A549 (cell line): ENCODE results near the gene CALM3. TPM values are rescaled to one million over a fixed set of nuclear protein-coding genes. Genes with fewer than 3 reads are reported as not detected.
A peak's percentile ranks its signal among the peaks of the same experiment; 100 is the strongest.

Experiments used
- ATAC-seq, 2 experiments: fragments of 200-7000 bp in 1 of 2; fragments of >200 bp in 1 of 2; cut with Nextera tagmentation in 1 of 2; cut with Tn5 transposase in 1 of 2; 3 replicates each; pipeline versions ENCODE4 v1.8.0 to v1.9.1; 2018 to 2020; ENCODE audit warnings: mild to moderate bottlenecking in 1 of 2, moderate library complexity in 1 of 2
- CTCF ChIA-PET: fragments of 300-600 bp; sonication (Branson Sonifier 250); formaldehyde crosslinking; extraction: SDS; loops from one replicate; lab custom pipeline; 2021; ENCODE audit warnings: antibody characterized with exemption, inconsistent platforms; lab: Yijun Ruan, JAX
- POLR2A ChIA-PET: fragments of 350-600 bp; formaldehyde crosslinking; extraction: SDS; loops from one replicate; lab custom pipeline; 2021; ENCODE audit warnings: antibody characterized with exemption, inconsistent platforms; lab: Yijun Ruan, JAX
- DNase-seq, 2 experiments: peaks; one replicate each; pipeline versions ENCODE4 v3.0.0 to v3.0.0-alpha.2; 2011 to 2016; ENCODE audit warnings: low read depth in 1 of 2, low spot score in 1 of 2
- FAIRE-seq: peaks from 2 replicates; lab custom pipeline; 2011; peaks lifted over from hg19 to GRCh38; lab: Jason Lieb, UNC
- H3K27ac ChIP-seq, 2 experiments: fragments of >200 bp; sonication (Bioruptor Twin); formaldehyde crosslinking; 3 replicates each; pipeline ENCODE4 v1.5.1; 2016 to 2017
- H3K4me1 ChIP-seq: fragments of >200 bp; sonication (Bioruptor Twin); formaldehyde crosslinking; 3 replicates; pipeline ENCODE4 v1.6.1; 2016
- H3K4me2 ChIP-seq: fragments of >200 bp; sonication (Bioruptor Twin); formaldehyde crosslinking; 3 replicates; pipeline ENCODE4 v1.6.1; 2016
- H3K4me3 ChIP-seq: fragments of >200 bp; sonication (Bioruptor Twin); formaldehyde crosslinking; 3 replicates; pipeline ENCODE4 v1.5.1; 2016
- H3K9me3 ChIP-seq: fragments of >200 bp; sonication (Bioruptor Twin); formaldehyde crosslinking; 3 replicates; pipeline ENCODE4 v1.6.1; 2016
- BHLHE40 ChIP-seq: IDR thresholded peaks from 2 replicates; pipeline ENCODE4 v1.6.1; 2012; ENCODE audit warnings: low read depth, low read length, inconsistent platforms
- CBX2 ChIP-seq: fragments of 200-600 bp; sonication (generic); IDR thresholded peaks from 2 replicates; pipeline ENCODE4 v1.6.1; 2016; ENCODE audit warnings: low read depth, mild to moderate bottlenecking, borderline replicate concordance
- CTCF ChIP-seq: fragments of >200 bp; sonication (Bioruptor Twin); formaldehyde crosslinking; IDR thresholded peaks from 3 replicates; pipeline ENCODE4 v1.5.1; 2016
- E2F6 ChIP-seq: IDR thresholded peaks from 2 replicates; pipeline ENCODE4 v1.6.1; 2012; ENCODE audit warnings: low read depth, borderline replicate concordance
- EHF ChIP-seq: fragments of 250-450 bp; sonication (Bioruptor Pico); IDR thresholded peaks from 2 replicates; pipeline ENCODE4 v1.5.0; 2020; ENCODE audit warnings: mild to moderate bottlenecking
- EHMT2 ChIP-seq: fragments of 200-600 bp; sonication (generic); IDR thresholded peaks from 2 replicates; pipeline ENCODE4 v1.6.1; 2016; ENCODE audit warnings: antibody characterized with exemption, low read depth, mild to moderate bottlenecking, moderate library complexity
- FOSB ChIP-seq: fragments of 250-450 bp; sonication (Bioruptor Pico); IDR thresholded peaks from 2 replicates; pipeline ENCODE4 v1.5.0; 2020; ENCODE audit warnings: mild to moderate bottlenecking, moderate library complexity
- FOSL2 ChIP-seq, 2 experiments: fragments of 450-650 bp in 1 of 2; fragments of >200 bp in 1 of 2; sonication (Bioruptor Twin) in 1 of 2; formaldehyde crosslinking; IDR thresholded peaks; 2 replicates each; pipeline versions ENCODE4 v1.5.0 to v1.6.1; 2016 to 2020; ENCODE audit warnings: mild to moderate bottlenecking in 1 of 2, moderate library complexity in 1 of 2
- GATA3 ChIP-seq: IDR thresholded peaks from 2 replicates; pipeline ENCODE4 v1.6.1; 2012; ENCODE audit warnings: borderline replicate concordance
- HES2 ChIP-seq: fragments of >200 bp; sonication (Bioruptor Twin); formaldehyde crosslinking; IDR thresholded peaks from 2 replicates; pipeline ENCODE4 v1.6.1; 2016
- HEYL ChIP-seq: fragments of 250-450 bp; sonication (Bioruptor Pico); IDR thresholded peaks from 2 replicates; pipeline ENCODE4 v1.8.0; 2021; ENCODE audit warnings: mild to moderate bottlenecking, moderate library complexity
- HOXA7 ChIP-seq: fragments of 250-450 bp; sonication (Bioruptor Pico); IDR thresholded peaks from 2 replicates; pipeline ENCODE4 v1.5.0; 2020; ENCODE audit warnings: mild to moderate bottlenecking, moderate library complexity
- JUNB ChIP-seq: fragments of >200 bp; sonication (Bioruptor Twin); formaldehyde crosslinking; IDR thresholded peaks from 2 replicates; pipeline ENCODE4 v1.6.1; 2016
- KDM1A ChIP-seq: fragments of 200-600 bp; sonication (generic); IDR thresholded peaks from 2 replicates; pipeline ENCODE4 v1.6.1; 2016; ENCODE audit warnings: low read depth, mild to moderate bottlenecking
- NR3C1 ChIP-seq: fragments of >200 bp; sonication (Bioruptor Twin); formaldehyde crosslinking; IDR thresholded peaks from 3 replicates; pipeline ENCODE4 v1.6.1; 2017
- PBX3 ChIP-seq: IDR thresholded peaks from 2 replicates; pipeline ENCODE4 v1.6.1; 2012
- PHF8 ChIP-seq: fragments of 200-600 bp; sonication (generic); IDR thresholded peaks from 2 replicates; pipeline ENCODE4 v1.6.1; 2016; ENCODE audit warnings: low read depth, mild to moderate bottlenecking, antibody characterized with exemption, moderate library complexity, borderline replicate concordance
- REST ChIP-seq: fragments of 200-600 bp; sonication (generic); IDR thresholded peaks from 2 replicates; pipeline ENCODE4 v1.6.1; 2016; ENCODE audit warnings: antibody characterized with exemption, mild to moderate bottlenecking, moderate library complexity
- RFX5 ChIP-seq: fragments of 450-650 bp; IDR thresholded peaks from 2 replicates; pipeline ENCODE4 v1.7.1; 2014; ENCODE audit warnings: antibody characterized with exemption, mild to moderate bottlenecking, moderate library complexity
- TFCP2L1 ChIP-seq: fragments of 250-450 bp; sonication (Bioruptor Pico); IDR thresholded peaks from 2 replicates; pipeline ENCODE4 v1.5.0; 2021; ENCODE audit warnings: mild to moderate bottlenecking
- ZNF302 ChIP-seq: fragments of 250-450 bp; sonication (Bioruptor Pico); IDR thresholded peaks from 2 replicates; pipeline ENCODE4 v1.9.0; 2021; ENCODE audit warnings: inconsistent platforms, mild to moderate bottlenecking, moderate library complexity
- WGBS: methylation state at CpG from one replicate; pipeline ENCODE4 v1.1.6; 2017; ENCODE audit errors: missing lambda C conversion rate; 5-methylcytosine and 5-hydroxymethylcytosine counted together
- polyA plus RNA-seq, 4 experiments: library from polyadenylated mRNA; depleted of rRNA in 3 of 4; stranded (reverse); fragments of >200 nt; fragmentation: RNase III in 1 of 4; extraction: RNeasy Plus Mini Kit Qiagen cat#74134 plus additional on column Dnase treatment in 1 of 4; gene quantifications; 2 replicates in 3 of 4; 3 replicates in 1 of 4; pipeline ENCODE4 v1.2.3, GENCODE V29; 2011 to 2017

Gene CALM3
- polyA plus RNA-seq, 2 of the 4 experiments (the other 2 are of a cell fraction), result 303 to 548 TPM

- H3K27ac ChIP-seq, result peak overlapping the region in 1 of 2 experiments; percentile 71; a peak in 3 of 6 replicates
- peaks cover 17% of the 10 kb centered on the region for H3K4me1 ChIP-seq
- POLR2A ChIA-PET, result no interaction called here
- TF ChIP-seq ZNF302 (CRISPR knock-in tag) (no peak), BHLHE40 (no peak), HES2 (no peak), TFCP2L1 (CRISPR knock-in tag) (no peak), E2F6 (no peak), CTCF (no peak), PBX3 (no peak)
- TF ChIP-seq, all 56 proteins: peak for 0
- ATAC-seq, result peak; percentile 1 to 5; a peak in 3 of 6 replicates
- WGBS, result 28% methylated on average over 39 of the region's 49 CpGs
- Histone ChIP-seq H3K9me3 (no peaks in the 10 kb centered on the region), H3K4me2 (peak overlapping the region; percentile 99), H3K4me3 (peak overlapping the region; percentile 55)
- DNase-seq, result no peak
- no peak for FAIRE-seq
- CTCF ChIA-PET, result interaction anchor here (0.6 to 1.5 kb wide), 8 partner anchors 13 to 458 kb away, joined by 3 to 7 read pairs (median 4); no protein-coding TSS in a partner anchor
These were observed 38.4 kb downstream of the CALM3 start for GRCh38 chr19:46639358-46640182.

GRCh38 chr19:46640656-46641055, 39.5 kb downstream of the CALM3 start:
- H3K4me1 ChIP-seq, result peaks cover 12% of the 10 kb centered on the region
- H3K27ac ChIP-seq, result no peak overlapping the region
- no peak for TF ChIP-seq RFX5
- TF ChIP-seq JUNB, result no peak
- no peak for TF ChIP-seq CBX2
- no peak for TF ChIP-seq PHF8
- TF ChIP-seq EHF (CRISPR knock-in tag), result no peak
- no peak for TF ChIP-seq EHMT2
- no peak for TF ChIP-seq REST
- TF ChIP-seq KDM1A, result no peak
- no peak for TF ChIP-seq TFCP2L1 (CRISPR knock-in tag)
- no peak for TF ChIP-seq HEYL (CRISPR knock-in tag)
- TF ChIP-seq FOSB (CRISPR knock-in tag), result no peak
- no peak for TF ChIP-seq FOSL2 (IDR thresholded peaks at IDR 0.05)
- TF ChIP-seq FOSL2 (CRISPR knock-in tag; IDR thresholded peaks at IDR 0.05), result no peak
- TF ChIP-seq HOXA7 (CRISPR knock-in tag), result no peak
- TF ChIP-seq GATA3, result no peak
- TF ChIP-seq NR3C1, result no peak
- ChIA-PET CTCF (interaction anchor here (1.4 to 1.5 kb wide), 2 partner anchors 12 to 104 kb away, joined by 4 to 5 read pairs; no protein-coding TSS in a partner anchor), POLR2A (no interaction called here)
- FAIRE-seq, result no peak
- H3K9me3 ChIP-seq, result no peaks in the 10 kb centered on the region
- H3K4me3 ChIP-seq, result no peak overlapping the region
- no peak overlapping the region for H3K4me2 ChIP-seq
- no peak for DNase-seq
- WGBS, result 79% methylated on average over 2 of the region's 2 CpGs
- no peak for ATAC-seq
